ENCODE data around the gene LMF1. TPM values are rescaled to one million over a fixed set of nuclear protein-coding genes. Genes with fewer than 3 reads are reported as not detected.

LMF1 gene
- total and polyA plus RNA-seq, 2 of the 8 experiments (the other 6 are each of a cell fraction or from before 2014, with no cell fraction given) = 3.5 to 9.1 TPM

DNA sequence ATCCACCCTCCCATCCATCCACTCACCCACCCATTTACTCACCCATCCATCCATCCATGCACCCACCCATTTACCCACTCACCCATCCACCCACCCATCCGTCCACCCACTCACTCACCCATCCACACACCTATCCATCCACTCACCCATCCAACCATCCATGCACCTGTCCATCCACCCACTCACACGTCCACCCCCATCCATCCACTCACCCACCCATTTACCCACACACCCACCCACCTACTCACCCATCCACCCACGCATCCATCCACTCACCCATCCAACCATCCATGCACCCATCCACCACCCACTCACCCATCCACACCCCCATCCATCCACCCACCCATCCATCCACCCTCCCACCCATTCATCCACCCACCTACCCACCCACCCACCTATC lies 22.9 kb upstream of the LMF1 start:
- H2BK20ac ChIP-seq (ENCODE audit: low read length) = no peak overlapping the region
- H3K23me2 ChIP-seq (ENCODE audit: low read depth, low read length) = peaks cover 10% of the 10 kb centered on the region; the same call in 1 of the 2 replicates
- FAIRE-seq (no peak), DNase-seq (ENCODE audit: low read depth in 1 of 2, low spot score in 2 of 2) (no peak)
- CTCF ChIA-PET (ENCODE audit: partially characterized antibody) = no interaction called here
- POLR2A ChIA-PET (ENCODE audit: partially characterized antibody) = no interaction called here
- H4K5ac ChIP-seq (ENCODE audit: insufficient read length, low read depth, low read length) = no peak overlapping the region
- H2BK5ac ChIP-seq (ENCODE audit: low read depth, low read length) = no peak overlapping the region
- H3K9me3 ChIP-seq (ENCODE audit: insufficient read depth in 2 of 2, low read depth in 1 of 2, low read length in 1 of 2) = peaks cover 18 to 57% of the 10 kb centered on the region in 2 experiments
- no peak overlapping the region for H4K91ac ChIP-seq (replicated peaks; ENCODE audit: insufficient read length, low read length)
- no peak overlapping the region for H2BK15ac ChIP-seq (ENCODE audit: low read length)
- no peak overlapping the region for H2BK12ac ChIP-seq (ENCODE audit: low read depth, low read length)
- no peak overlapping the region for H2AFZ ChIP-seq (ENCODE audit: low read length)
- no peak overlapping the region for H3K14ac ChIP-seq (ENCODE audit: insufficient read length)
- TF ChIP-seq BACH1 (IDR thresholded peaks at IDR 0.05; ENCODE audit: low read length) (no peak), RNF2 (IDR thresholded peaks at IDR 0.05; ENCODE audit: borderline replicate concordance, low read depth, low read length, missing control alignments, poor library complexity, severe bottlenecking) (no peak), SP4 (IDR thresholded peaks at IDR 0.05; ENCODE audit: low read length) (no peak), EP300 (IDR thresholded peaks at IDR 0.05; ENCODE audit: borderline replicate concordance in 1 of 2, low read depth in 2 of 2, low read length in 2 of 2) (no peak), RXRA (IDR thresholded peaks at IDR 0.05; ENCODE audit: insufficient read depth, low read depth, low read length) (no peak), POLR2A (IDR thresholded peaks at IDR 0.05; ENCODE audit: control extremely low read depth in 1 of 2, low read depth in 2 of 2, low read length in 2 of 2) (no peak), TAF7 (optimal IDR thresholded peaks at IDR 0.05; ENCODE audit: borderline replicate concordance, low read depth, low read length) (no peak), NANOG (IDR thresholded peaks at IDR 0.05; ENCODE audit: insufficient read depth, low read depth, low read length, poor library complexity, severe bottlenecking) (no peak), SRF (IDR thresholded peaks at IDR 0.05; ENCODE audit: low read depth, low read length) (no peak), GTF2F1 (IDR thresholded peaks at IDR 0.05; ENCODE audit: borderline replicate concordance, low read depth, low read length) (no peak)
- H3K79me2 ChIP-seq (ENCODE audit: control insufficient read depth in 1 of 2, insufficient read depth in 2 of 2, low read length in 2 of 2) = no peaks in the 10 kb centered on the region
- no peak overlapping the region for H2BK120ac ChIP-seq (replicated peaks; ENCODE audit: low read depth, low read length)
- H4K20me1 ChIP-seq (replicated peaks in 1 of 2; ENCODE audit: control insufficient read depth in 1 of 2, insufficient read depth in 2 of 2, low read length in 2 of 2) = peaks cover 0 to 2% of the 10 kb centered on the region in 2 experiments
- H3K36me3 ChIP-seq (ENCODE audit: control insufficient read depth in 2 of 4, insufficient read depth in 4 of 4, low read length in 3 of 4) = no peaks in the 10 kb centered on the region
- no peak overlapping the region for H4K8ac ChIP-seq (ENCODE audit: extremely low read depth, insufficient read depth, low read length)
- no peaks in the 10 kb centered on the region for H3K79me1 ChIP-seq (ENCODE audit: low read depth, low read length)
- H3K56ac ChIP-seq (replicated peaks; ENCODE audit: insufficient read length, low read depth, low read length) = no peak overlapping the region
- H3K23ac ChIP-seq (ENCODE audit: insufficient read length) = no peak overlapping the region
- H3K18ac ChIP-seq (ENCODE audit: extremely low read depth, low read length) = no peak overlapping the region
- WGBS, 2 experiments (ENCODE audit: extremely low coverage in 1 of 2, insufficient coverage in 1 of 2, insufficient read length in 1 of 2, insufficient replicate concordance in 2 of 2, low coverage in 1 of 2, low lambda C conversion rate in 2 of 2, missing lambda C conversion rate in 1 of 2) = no CpG with 5 or more reads among the region's 3 CpGs
- H3K4ac ChIP-seq (replicated peaks; ENCODE audit: insufficient read length, low read depth, low read length) = no peak overlapping the region
- H3K9ac ChIP-seq (replicated peaks in 1 of 4; ENCODE audit: extremely low read depth in 1 of 4, low read depth in 3 of 4, low read length in 3 of 4) = no peak overlapping the region
- no peaks in the 10 kb centered on the region for H3K27me3 ChIP-seq (replicated peaks in 1 of 4; ENCODE audit: control insufficient read depth in 3 of 4, extremely low read depth in 1 of 4, insufficient read depth in 3 of 4, low read length in 3 of 4)
- no peak overlapping the region for H3K4me3 ChIP-seq (ENCODE audit: extremely low read depth in 1 of 4, insufficient read depth in 2 of 4, low read depth in 3 of 4, low read length in 4 of 4)
- no peak overlapping the region for H3K4me2 ChIP-seq (ENCODE audit: insufficient read depth in 1 of 2, low read depth in 2 of 2, low read length in 2 of 2)
- H3K4me1 ChIP-seq (replicated peaks in 1 of 4; ENCODE audit: control insufficient read depth in 3 of 4, insufficient read depth in 4 of 4, low read length in 3 of 4) = peaks cover 0 to 5% (median 0%) of the 10 kb centered on the region in 4 experiments; a peak in 1 of 7 replicates
- H2AK5ac ChIP-seq (ENCODE audit: low read depth, low read length) = no peak overlapping the region
- no peak overlapping the region for H3K27ac ChIP-seq (ENCODE audit: low read depth, low read length)

Measured in H1 (cell line).